CD4-positive, alpha-beta T cell (primary cell): ENCODE results near the gene OIP5. TPM values are rescaled to one million over a fixed set of nuclear protein-coding genes. Genes with fewer than 3 reads are reported as not detected.

Experiments
- ATAC-seq: fragments of 200-7000 bp; cut with Tn5 transposase; one replicate; pipeline ENCODE4 v1.10.0; 2022; ENCODE audit warnings: mild to moderate bottlenecking; ENCODE audit not compliant: poor library complexity
- CTCF ChIA-PET: fragments of 350-600 bp; sonication (Branson Sonifier 250); formaldehyde crosslinking; loops from one replicate; lab custom pipeline; 2021; ENCODE audit warnings: antibody characterized with exemption, inconsistent platforms; lab: Charles Lee
- POLR2A ChIA-PET: fragments of 350-600 bp; sonication (Branson Sonifier 250); formaldehyde crosslinking; loops from one replicate; lab custom pipeline; 2021; ENCODE audit warnings: antibody characterized with exemption, inconsistent platforms; lab: Charles Lee
- DNase-seq, 14 experiments: peaks; one replicate each; pipeline ENCODE4 v3.0.0-alpha.2; 2013 to 2020; ENCODE audit warnings: mixed read lengths in 2 of 14
- H3K27ac ChIP-seq, 2 donors: one replicate each; pipeline versions ENCODE4 v1.5.1 to v1.7.0; 2013; ENCODE audit warnings: low read length in 2 of 2, low read depth in 1 of 2, mild to moderate bottlenecking in 1 of 2
- H3K27me3 ChIP-seq, 2 experiments: 1 replicate in 1 of 2; 2 replicates in 1 of 2; pipeline versions ENCODE4 v1.6.1 to v1.7.0; 2013; ENCODE audit warnings: low read length in 2 of 2, control low read depth in 1 of 2, mild to moderate bottlenecking in 1 of 2, moderate library complexity in 1 of 2; ENCODE audit not compliant: insufficient read depth in 2 of 2, control insufficient read depth in 1 of 2
- H3K36me3 ChIP-seq: one replicate; pipeline ENCODE4 v1.6.1; 2013; ENCODE audit warnings: low read length, control low read depth; ENCODE audit not compliant: insufficient read depth
- H3K4me1 ChIP-seq: one replicate; pipeline ENCODE4 v1.6.1; 2013; ENCODE audit warnings: low read length, control low read depth; ENCODE audit not compliant: insufficient read depth
- H3K4me3 ChIP-seq: one replicate; pipeline ENCODE4 v1.5.1; 2013; ENCODE audit warnings: mild to moderate bottlenecking, low read length, moderate library complexity
- H3K9me3 ChIP-seq, 2 experiments: 1 replicate in 1 of 2; 2 replicates in 1 of 2; pipeline versions ENCODE4 v1.6.1 to v1.7.0; 2013; ENCODE audit warnings: low read length in 2 of 2, mild to moderate bottlenecking in 2 of 2, control low read depth in 1 of 2, moderate library complexity in 1 of 2; ENCODE audit not compliant: control insufficient read depth in 1 of 2, insufficient read depth in 1 of 2
- H3K27ac Mint-ChIP-seq: one replicate; pipeline ENCODE4 v1.8.0; 2020; ENCODE audit warnings: mixed read lengths
- H3K27me3 Mint-ChIP-seq: one replicate; pipeline ENCODE4 v1.8.0; 2021; ENCODE audit warnings: mixed read lengths
- H3K36me3 Mint-ChIP-seq: one replicate; pipeline ENCODE4 v1.8.0; 2021; ENCODE audit warnings: low read depth, mixed read lengths
- H3K4me1 Mint-ChIP-seq: one replicate; pipeline ENCODE4 v1.8.0; 2021; ENCODE audit warnings: low read depth, mixed read lengths
- H3K4me3 Mint-ChIP-seq: one replicate; pipeline ENCODE4 v1.8.0; 2020; ENCODE audit warnings: mild to moderate bottlenecking, mixed read lengths
- H3K9me3 Mint-ChIP-seq: one replicate; pipeline ENCODE4 v1.8.0; 2020; ENCODE audit warnings: mixed read lengths
- CTCF ChIP-seq: fragments of 200-600 bp; IDR thresholded peaks from one replicate; pipeline ENCODE4 v1.8.0; 2022; ENCODE audit warnings: antibody characterized with exemption, mild to moderate bottlenecking
- intact Hi-C, 2 experiments: fragments of 100-400 bp; cut with DNase I in 1 of 2; cut with micrococcal nuclease in 1 of 2; formaldehyde crosslinking; loops; one replicate each; pipeline versions ENCODE4 v1.15.1 to v1.9.0; 2023 to 2025; cut with DNase I, micrococcal nuclease
- polyA plus RNA-seq, 2 donors: library from polyadenylated mRNA; unstranded; fragments of 120-200 nt; gene quantifications; one replicate each; pipeline ENCODE4 v1.2.1, GENCODE V29; 2013
- total RNA-seq, 174 experiments: library from RNA in 2 of 174; stranded (reverse) in 2 of 174; gene quantifications; one replicate each; pipeline ENCODE4 v1.2.3 and lab custom pipeline; 2021 to 2026

Gene OIP5
- under 1 TPM; 0.20 to 0.36 TPM for total RNA-seq
- 0.91 TPM for polyA plus RNA-seq (2013, experiment 1 of 2)
- polyA plus RNA-seq (2013, experiment 2 of 2) = 1.2 TPM
- total RNA-seq (lab: John Stamatoyannopoulos, UW) = 0 to 20.6 (median 0.50) reads per million in 172 experiments

DNA sequence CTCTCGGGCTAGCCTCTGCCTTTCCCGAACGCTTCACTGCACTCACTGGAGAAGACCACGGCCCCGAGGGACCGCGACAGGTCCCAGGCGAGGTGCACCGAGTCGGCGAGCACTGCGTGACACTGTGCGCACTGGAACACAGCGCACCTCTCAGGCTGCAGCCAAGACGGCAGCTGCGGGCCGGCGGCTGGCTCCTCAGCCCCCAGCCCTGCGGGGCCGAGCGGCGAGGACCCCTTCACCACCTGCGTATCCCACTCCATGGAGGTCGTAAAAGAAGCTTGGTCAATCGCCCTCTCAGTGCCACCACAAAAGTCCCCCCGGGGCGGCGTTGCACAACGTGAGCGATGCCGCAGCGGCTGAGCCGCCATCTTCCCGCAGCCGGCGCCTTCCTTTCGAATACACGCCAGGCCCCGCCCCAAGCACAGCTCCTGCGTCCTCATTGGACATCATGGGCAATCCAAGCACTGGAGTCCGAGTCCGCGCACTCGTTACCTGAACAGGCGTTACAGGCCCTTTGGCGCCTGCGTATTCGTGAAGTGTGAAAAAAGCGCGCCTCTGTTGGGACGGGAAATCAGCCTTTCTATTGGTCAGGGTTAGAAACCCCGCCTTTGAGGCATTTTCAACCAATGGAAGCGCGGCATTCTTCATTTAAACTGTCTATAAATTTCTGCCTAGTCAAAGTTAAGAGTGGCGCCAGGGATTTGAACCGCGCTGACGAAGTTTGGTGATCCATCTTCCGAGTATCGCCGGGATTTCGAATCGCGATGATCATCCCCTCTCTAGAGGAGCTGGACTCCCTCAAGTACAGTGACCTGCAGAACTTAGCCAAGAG, at the start of gene OIP5, which contains the start of gene NUSAP1:
TSS of gene OIP5 (minus strand) at position 398 of the 832 bp plus-strand sequence. CDS start at position 368, 30 bp downstream.
TSS of gene NUSAP1 (plus strand) at position 688 of the 832 bp plus-strand sequence. CDS start at position 765, 77 bp downstream.
- peak within 1 kb of the TSS in 1 of 2 donors; percentile 38 for H3K27ac ChIP-seq
- peaks cover 22% of the 10 kb centered on the region for H3K4me1 Mint-ChIP-seq
- H3K27ac Mint-ChIP-seq = peak within 1 kb of the TSS; percentile 78
- peak; percentile 25 for TF ChIP-seq CTCF
- no peaks in the 10 kb centered on the region for H3K27me3 Mint-ChIP-seq
- peak within 1 kb of the TSS; percentile 77 for H3K4me3 ChIP-seq
- ChIA-PET POLR2A (interaction anchor here (0.6 to 2.3 kb wide), 13 partner anchors 23 to 941 kb away, joined by 3 to 24 read pairs (median 4); partner anchors contain the start of genes CHP1, EHD4, GANC and INO80), CTCF (interaction anchor here (0.5 to 1.4 kb wide), 2 partner anchors 9 to 101 kb away, joined by 3 read pairs; partner anchors contain the start of genes CHP1 and EXD1)
- no peaks in the 10 kb centered on the region for H3K36me3 ChIP-seq
- intact Hi-C loops = loop anchor here (2.0 to 10.0 kb wide), 8 partner anchors 48 to 642 kb away; partner anchors contain the start of genes CHAC1 (in 1 of the 2), CHP1 (in 1 of the 2), EHD4 (in 1 of the 2) and EXD1 (in 1 of the 2)
- peaks cover 23% of the 10 kb centered on the region for H3K4me1 ChIP-seq
- H3K27me3 ChIP-seq = no peaks in the 10 kb centered on the region
- H3K9me3 Mint-ChIP-seq = no peaks in the 10 kb centered on the region
- peaks cover 12% of the 10 kb centered on the region for H3K36me3 Mint-ChIP-seq
- H3K9me3 ChIP-seq = no peaks in the 10 kb centered on the region
- peak within 1 kb of the TSS; percentile 95 for H3K4me3 Mint-ChIP-seq
- peak; percentile 96 for ATAC-seq
- DNase-seq = peak; percentile 94 to 99 (median 97)

DNA sequence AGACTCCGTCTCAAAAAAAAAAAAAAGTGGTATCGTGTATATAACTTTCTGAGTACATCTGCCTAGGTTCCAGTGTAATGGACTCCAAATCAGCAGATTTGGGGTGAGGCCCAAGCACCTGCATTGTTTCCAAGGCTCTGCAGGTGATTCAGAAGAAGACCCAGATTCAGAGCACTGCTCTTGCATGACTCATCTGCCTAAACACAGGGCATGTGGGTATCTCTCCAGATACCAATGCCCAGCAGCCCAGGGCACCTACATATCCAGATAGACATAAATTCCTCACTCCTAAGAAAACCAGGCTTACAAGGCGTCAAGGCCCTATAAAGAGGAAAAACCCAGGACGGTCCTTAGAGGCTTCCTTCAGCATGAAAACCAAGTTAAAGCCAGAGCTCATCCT, 45.6 kb upstream of the OIP5 start:
- intact Hi-C loops = no loop called here
- Histone ChIP-seq H3K27ac (no peak overlapping the region), H3K9me3 (no peaks in the 10 kb centered on the region), H3K4me3 (no peak overlapping the region), H3K4me1 (no peaks in the 10 kb centered on the region), H3K36me3 (no peaks in the 10 kb centered on the region), H3K27me3 (no peaks in the 10 kb centered on the region)
- Mint-ChIP-seq H3K36me3 (peaks cover 11% of the 10 kb centered on the region), H3K27me3 (no peaks in the 10 kb centered on the region), H3K4me1 (no peaks in the 10 kb centered on the region), H3K4me3 (no peak overlapping the region), H3K27ac (no peak overlapping the region), H3K9me3 (no peaks in the 10 kb centered on the region)
- TF ChIP-seq CTCF = no peak
- ChIA-PET CTCF (no interaction called here), POLR2A (no interaction called here)
- DNase-seq (no peak), ATAC-seq (no peak)

- Histone ChIP-seq H3K27me3 (no peaks in the 10 kb centered on the region), H3K27ac (no peak overlapping the region), H3K4me3 (no peak overlapping the region), H3K9me3 (no peaks in the 10 kb centered on the region), H3K36me3 (no peaks in the 10 kb centered on the region), H3K4me1 (no peaks in the 10 kb centered on the region)
- intact Hi-C loops = no loop called here
- POLR2A ChIA-PET = no interaction called here
- Mint-ChIP-seq H3K36me3 (peaks cover 5% of the 10 kb centered on the region), H3K9me3 (no peaks in the 10 kb centered on the region), H3K4me1 (no peaks in the 10 kb centered on the region), H3K27me3 (no peaks in the 10 kb centered on the region), H3K4me3 (no peak overlapping the region), H3K27ac (no peak overlapping the region)
- no peak for DNase-seq
- no peak for ATAC-seq
- TF ChIP-seq CTCF = no peak
- CTCF ChIA-PET = no interaction called here
Measured at GRCh38 chr15:41367418-41367817, 35.0 kb upstream of the OIP5 start.
